WTC11 (cell line): Measurements from ENCODE around the gene TRPC4AP. TPM values are rescaled to one million over a fixed set of nuclear protein-coding genes. Genes with fewer than 3 reads are reported as not detected.

Experiments
- CREM ChIP-seq: sonication (generic); formaldehyde crosslinking; IDR thresholded peaks from 2 replicates; pipeline ENCODE4 v1.8.1; 2022; ENCODE audit warnings: mild to moderate bottlenecking, missing genetic modification reagents, moderate library complexity
- EMX1 ChIP-seq: fragments of 250-450 bp; sonication (Bioruptor Pico); IDR thresholded peaks from 2 replicates; pipeline ENCODE4 v1.8.0; 2021; ENCODE audit warnings: mild to moderate bottlenecking
- FOXK1 ChIP-seq: sonication (generic); formaldehyde crosslinking; IDR thresholded peaks from 2 replicates; pipeline ENCODE4 v1.8.0; 2022; ENCODE audit warnings: mild to moderate bottlenecking, moderate library complexity, missing genetic modification reagents
- FOXP1 ChIP-seq: sonication (generic); formaldehyde crosslinking; IDR thresholded peaks from 2 replicates; pipeline ENCODE4 v1.8.0; 2022; ENCODE audit warnings: missing genetic modification reagents, mild to moderate bottlenecking, moderate library complexity, borderline replicate concordance
- GTF2I ChIP-seq: fragments of 250-450 bp; sonication (Bioruptor Pico); conservative IDR thresholded peaks from 2 replicates; pipeline ENCODE4 v1.4.0; 2021; ENCODE audit warnings: mild to moderate bottlenecking
- KAT7 ChIP-seq: sonication (generic); formaldehyde crosslinking; IDR thresholded peaks from 2 replicates; pipeline ENCODE4 v1.8.1; 2023; ENCODE audit warnings: missing genetic modification reagents, mild to moderate bottlenecking, borderline replicate concordance
- MYBL2 ChIP-seq: sonication (generic); formaldehyde crosslinking; IDR thresholded peaks from 2 replicates; pipeline ENCODE4 v1.8.1; 2023; ENCODE audit warnings: mild to moderate bottlenecking, moderate library complexity, missing genetic modification reagents
- NFATC4 ChIP-seq: fragments of 250-450 bp; sonication (Bioruptor Pico); IDR thresholded peaks from 2 replicates; pipeline ENCODE4 v1.9.0; 2021; ENCODE audit warnings: mild to moderate bottlenecking
- OVOL2 ChIP-seq: fragments of 250-450 bp; sonication (Bioruptor Pico); IDR thresholded peaks from 2 replicates; pipeline ENCODE4 v1.9.0; 2021; ENCODE audit warnings: mild to moderate bottlenecking, borderline replicate concordance
- SMAD4 ChIP-seq: sonication (generic); formaldehyde crosslinking; IDR thresholded peaks from 2 replicates; pipeline ENCODE4 v1.8.0; 2022; ENCODE audit warnings: mild to moderate bottlenecking, missing genetic modification reagents
- SP1 ChIP-seq: sonication (generic); formaldehyde crosslinking; conservative IDR thresholded peaks from 2 replicates; pipeline ENCODE4 v1.8.1; 2022; ENCODE audit warnings: missing genetic modification reagents
- TEAD4 ChIP-seq: sonication (generic); formaldehyde crosslinking; IDR thresholded peaks from 2 replicates; pipeline ENCODE4 v1.8.0; 2022; ENCODE audit warnings: mild to moderate bottlenecking, missing genetic modification reagents
- ZNF219 ChIP-seq: sonication (generic); formaldehyde crosslinking; IDR thresholded peaks from 2 replicates; pipeline ENCODE4 v1.8.0; 2023; ENCODE audit warnings: missing genetic modification reagents, mild to moderate bottlenecking, borderline replicate concordance
- ZNF263 ChIP-seq: sonication (generic); formaldehyde crosslinking; IDR thresholded peaks from 2 replicates; pipeline ENCODE4 v1.8.1; 2022; ENCODE audit warnings: low read depth, mild to moderate bottlenecking, moderate library complexity, missing genetic modification reagents
- ZNF423 ChIP-seq: fragments of 250-450 bp; sonication (Bioruptor Pico); IDR thresholded peaks from 2 replicates; pipeline ENCODE4 v2.1.2; 2022; ENCODE audit warnings: mild to moderate bottlenecking, moderate library complexity
- total RNA-seq: library from RNA; stranded (reverse); gene quantifications from 3 replicates; pipeline ENCODE4 v1.2.3, GENCODE V29; 2021
- TF ChIP-seq, protein P1 (sequence below): sonication (generic); formaldehyde crosslinking; IDR thresholded peaks from 2 replicates; pipeline ENCODE4 v1.8.1; 2023; ENCODE audit warnings: mild to moderate bottlenecking, moderate library complexity, missing genetic modification reagents
- TF ChIP-seq, protein P2 (sequence below): sonication (generic); formaldehyde crosslinking; IDR thresholded peaks from 2 replicates; pipeline ENCODE4 v1.8.1; 2022; ENCODE audit warnings: low read depth, missing genetic modification reagents, borderline replicate concordance
- TF ChIP-seq, protein P3 (sequence below): sonication (generic); formaldehyde crosslinking; conservative IDR thresholded peaks from 2 replicates; pipeline ENCODE4 v1.8.1; 2023; ENCODE audit warnings: mild to moderate bottlenecking, low read depth, missing genetic modification reagents, moderate library complexity
- TF ChIP-seq, protein P4 (sequence below): sonication (generic); formaldehyde crosslinking; IDR thresholded peaks from 2 replicates; pipeline ENCODE4 v1.8.0; 2023; ENCODE audit warnings: missing genetic modification reagents, mild to moderate bottlenecking, borderline replicate concordance
- TF ChIP-seq, protein P5 (sequence below): sonication (generic); formaldehyde crosslinking; IDR thresholded peaks from 2 replicates; pipeline ENCODE4 v1.8.0; 2022; ENCODE audit warnings: mild to moderate bottlenecking, missing genetic modification reagents
- TF ChIP-seq, protein P6 (sequence below): sonication (generic); formaldehyde crosslinking; IDR thresholded peaks from 2 replicates; pipeline ENCODE4 v1.8.1; 2022; ENCODE audit warnings: low read depth, mild to moderate bottlenecking, moderate library complexity, missing genetic modification reagents, borderline replicate concordance
- TF ChIP-seq, protein P7 (sequence below): sonication (generic); formaldehyde crosslinking; IDR thresholded peaks from 2 replicates; pipeline ENCODE4 v1.8.1; 2023; ENCODE audit warnings: mild to moderate bottlenecking, missing genetic modification reagents, moderate library complexity
- TF ChIP-seq, protein P8 (sequence below): fragments of 250-450 bp; sonication (Bioruptor Pico); conservative IDR thresholded peaks from 2 replicates; pipeline ENCODE4 v1.9.0; 2021; ENCODE audit warnings: mild to moderate bottlenecking

Gene TRPC4AP
- total RNA-seq, 1 experiment from 2014 or later: 73.8 TPM

DNA sequence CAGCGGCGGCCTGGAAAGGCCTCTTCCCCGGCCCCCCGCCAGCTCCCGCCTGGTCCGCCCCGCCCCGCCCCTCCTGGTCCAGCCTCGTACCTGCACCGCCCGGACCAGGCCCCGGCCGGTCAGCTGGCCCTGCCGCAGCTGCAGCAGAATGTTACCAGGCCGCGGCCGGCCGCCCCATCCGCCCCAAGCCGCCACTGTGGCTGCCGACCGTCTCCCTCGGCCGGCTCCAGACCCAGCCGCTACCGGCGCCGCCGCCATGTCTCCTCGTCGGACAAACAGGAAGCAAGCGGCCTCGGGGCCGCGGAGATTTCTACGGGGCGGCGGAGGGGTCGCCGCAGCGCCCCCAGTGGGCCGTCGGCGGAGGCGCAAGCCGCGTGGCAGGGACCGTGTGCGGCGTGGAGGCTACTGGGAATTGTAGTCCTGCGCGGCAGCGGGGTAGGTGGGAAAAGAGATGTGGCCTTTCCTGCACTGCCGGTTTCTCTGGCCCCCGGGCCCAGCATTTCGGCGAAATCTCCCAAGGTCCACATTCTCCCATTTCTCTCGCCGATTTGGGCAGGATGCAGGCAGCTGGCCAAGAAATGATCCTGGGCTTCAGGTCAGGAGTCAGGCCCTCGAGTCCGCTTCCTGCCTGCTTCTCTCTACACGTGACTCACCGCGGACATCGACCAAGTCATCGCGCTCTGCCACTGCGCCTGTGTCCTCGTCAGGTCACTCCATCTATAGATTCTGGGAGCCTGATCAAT is at the start of gene TRPC4AP (continued):
- TF ChIP-seq, protein P1, sequence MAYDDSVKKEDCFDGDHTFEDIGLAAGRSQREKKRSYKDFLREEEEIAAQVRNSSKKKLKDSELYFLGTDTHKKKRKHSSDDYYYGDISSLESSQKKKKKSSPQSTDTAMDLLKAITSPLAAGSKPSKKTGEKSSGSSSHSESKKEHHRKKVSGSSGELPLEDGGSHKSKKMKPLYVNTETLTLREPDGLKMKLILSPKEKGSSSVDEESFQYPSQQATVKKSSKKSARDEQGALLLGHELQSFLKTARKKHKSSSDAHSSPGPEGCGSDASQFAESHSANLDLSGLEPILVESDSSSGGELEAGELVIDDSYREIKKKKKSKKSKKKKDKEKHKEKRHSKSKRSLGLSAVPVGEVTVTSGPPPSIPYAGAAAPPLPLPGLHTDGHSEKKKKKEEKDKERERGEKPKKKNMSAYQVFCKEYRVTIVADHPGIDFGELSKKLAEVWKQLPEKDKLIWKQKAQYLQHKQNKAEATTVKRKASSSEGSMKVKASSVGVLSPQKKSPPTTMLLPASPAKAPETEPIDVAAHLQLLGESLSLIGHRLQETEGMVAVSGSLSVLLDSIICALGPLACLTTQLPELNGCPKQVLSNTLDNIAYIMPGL (CRISPR knock-in tag): peak; percentile 99
- TF ChIP-seq CREM (CRISPR knock-in tag): peak; percentile 71; the same call in 1 of the 2 replicates
- TF ChIP-seq, protein P2, sequence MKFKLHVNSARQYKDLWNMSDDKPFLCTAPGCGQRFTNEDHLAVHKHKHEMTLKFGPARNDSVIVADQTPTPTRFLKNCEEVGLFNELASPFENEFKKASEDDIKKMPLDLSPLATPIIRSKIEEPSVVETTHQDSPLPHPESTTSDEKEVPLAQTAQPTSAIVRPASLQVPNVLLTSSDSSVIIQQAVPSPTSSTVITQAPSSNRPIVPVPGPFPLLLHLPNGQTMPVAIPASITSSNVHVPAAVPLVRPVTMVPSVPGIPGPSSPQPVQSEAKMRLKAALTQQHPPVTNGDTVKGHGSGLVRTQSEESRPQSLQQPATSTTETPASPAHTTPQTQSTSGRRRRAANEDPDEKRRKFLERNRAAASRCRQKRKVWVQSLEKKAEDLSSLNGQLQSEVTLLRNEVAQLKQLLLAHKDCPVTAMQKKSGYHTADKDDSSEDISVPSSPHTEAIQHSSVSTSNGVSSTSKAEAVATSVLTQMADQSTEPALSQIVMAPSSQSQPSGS (CRISPR knock-in tag): no peak
- peak; percentile 70 for TF ChIP-seq FOXK1 (CRISPR knock-in tag)
- TF ChIP-seq MYBL2 (CRISPR knock-in tag): peak; percentile 70; the same call in 1 of the 2 replicates
- peak; percentile 84 for TF ChIP-seq SP1
- no peak for TF ChIP-seq ZNF263 (CRISPR knock-in tag)
- TF ChIP-seq, protein P3, sequence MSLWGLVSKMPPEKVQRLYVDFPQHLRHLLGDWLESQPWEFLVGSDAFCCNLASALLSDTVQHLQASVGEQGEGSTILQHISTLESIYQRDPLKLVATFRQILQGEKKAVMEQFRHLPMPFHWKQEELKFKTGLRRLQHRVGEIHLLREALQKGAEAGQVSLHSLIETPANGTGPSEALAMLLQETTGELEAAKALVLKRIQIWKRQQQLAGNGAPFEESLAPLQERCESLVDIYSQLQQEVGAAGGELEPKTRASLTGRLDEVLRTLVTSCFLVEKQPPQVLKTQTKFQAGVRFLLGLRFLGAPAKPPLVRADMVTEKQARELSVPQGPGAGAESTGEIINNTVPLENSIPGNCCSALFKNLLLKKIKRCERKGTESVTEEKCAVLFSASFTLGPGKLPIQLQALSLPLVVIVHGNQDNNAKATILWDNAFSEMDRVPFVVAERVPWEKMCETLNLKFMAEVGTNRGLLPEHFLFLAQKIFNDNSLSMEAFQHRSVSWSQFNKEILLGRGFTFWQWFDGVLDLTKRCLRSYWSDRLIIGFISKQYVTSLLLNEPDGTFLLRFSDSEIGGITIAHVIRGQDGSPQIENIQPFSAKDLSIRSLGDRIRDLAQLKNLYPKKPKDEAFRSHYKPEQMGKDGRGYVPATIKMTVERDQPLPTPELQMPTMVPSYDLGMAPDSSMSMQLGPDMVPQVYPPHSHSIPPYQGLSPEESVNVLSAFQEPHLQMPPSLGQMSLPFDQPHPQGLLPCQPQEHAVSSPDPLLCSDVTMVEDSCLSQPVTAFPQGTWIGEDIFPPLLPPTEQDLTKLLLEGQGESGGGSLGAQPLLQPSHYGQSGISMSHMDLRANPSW (CRISPR knock-in tag): no peak
- TF ChIP-seq KAT7 (CRISPR knock-in tag): no peak
- no peak for TF ChIP-seq TEAD4 (CRISPR knock-in tag)
- TF ChIP-seq SMAD4 (CRISPR knock-in tag): no peak
- TF ChIP-seq, protein P4, sequence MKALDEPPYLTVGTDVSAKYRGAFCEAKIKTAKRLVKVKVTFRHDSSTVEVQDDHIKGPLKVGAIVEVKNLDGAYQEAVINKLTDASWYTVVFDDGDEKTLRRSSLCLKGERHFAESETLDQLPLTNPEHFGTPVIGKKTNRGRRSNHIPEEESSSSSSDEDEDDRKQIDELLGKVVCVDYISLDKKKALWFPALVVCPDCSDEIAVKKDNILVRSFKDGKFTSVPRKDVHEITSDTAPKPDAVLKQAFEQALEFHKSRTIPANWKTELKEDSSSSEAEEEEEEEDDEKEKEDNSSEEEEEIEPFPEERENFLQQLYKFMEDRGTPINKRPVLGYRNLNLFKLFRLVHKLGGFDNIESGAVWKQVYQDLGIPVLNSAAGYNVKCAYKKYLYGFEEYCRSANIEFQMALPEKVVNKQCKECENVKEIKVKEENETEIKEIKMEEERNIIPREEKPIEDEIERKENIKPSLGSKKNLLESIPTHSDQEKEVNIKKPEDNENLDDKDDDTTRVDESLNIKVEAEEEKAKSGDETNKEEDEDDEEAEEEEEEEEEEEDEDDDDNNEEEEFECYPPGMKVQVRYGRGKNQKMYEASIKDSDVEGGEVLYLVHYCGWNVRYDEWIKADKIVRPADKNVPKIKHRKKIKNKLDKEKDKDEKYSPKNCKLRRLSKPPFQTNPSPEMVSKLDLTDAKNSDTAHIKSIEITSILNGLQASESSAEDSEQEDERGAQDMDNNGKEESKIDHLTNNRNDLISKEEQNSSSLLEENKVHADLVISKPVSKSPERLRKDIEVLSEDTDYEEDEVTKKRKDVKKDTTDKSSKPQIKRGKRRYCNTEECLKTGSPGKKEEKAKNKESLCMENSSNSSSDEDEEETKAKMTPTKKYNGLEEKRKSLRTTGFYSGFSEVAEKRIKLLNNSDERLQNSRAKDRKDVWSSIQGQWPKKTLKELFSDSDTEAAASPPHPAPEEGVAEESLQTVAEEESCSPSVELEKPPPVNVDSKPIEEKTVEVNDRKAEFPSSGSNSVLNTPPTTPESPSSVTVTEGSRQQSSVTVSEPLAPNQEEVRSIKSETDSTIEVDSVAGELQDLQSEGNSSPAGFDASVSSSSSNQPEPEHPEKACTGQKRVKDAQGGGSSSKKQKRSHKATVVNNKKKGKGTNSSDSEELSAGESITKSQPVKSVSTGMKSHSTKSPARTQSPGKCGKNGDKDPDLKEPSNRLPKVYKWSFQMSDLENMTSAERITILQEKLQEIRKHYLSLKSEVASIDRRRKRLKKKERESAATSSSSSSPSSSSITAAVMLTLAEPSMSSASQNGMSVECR (CRISPR knock-in tag): peak; percentile 76; the same call in 1 of the 2 replicates
- TF ChIP-seq GTF2I (CRISPR knock-in tag): no peak
- no peak for TF ChIP-seq ZNF219 (CRISPR knock-in tag)
- TF ChIP-seq, protein P5, sequence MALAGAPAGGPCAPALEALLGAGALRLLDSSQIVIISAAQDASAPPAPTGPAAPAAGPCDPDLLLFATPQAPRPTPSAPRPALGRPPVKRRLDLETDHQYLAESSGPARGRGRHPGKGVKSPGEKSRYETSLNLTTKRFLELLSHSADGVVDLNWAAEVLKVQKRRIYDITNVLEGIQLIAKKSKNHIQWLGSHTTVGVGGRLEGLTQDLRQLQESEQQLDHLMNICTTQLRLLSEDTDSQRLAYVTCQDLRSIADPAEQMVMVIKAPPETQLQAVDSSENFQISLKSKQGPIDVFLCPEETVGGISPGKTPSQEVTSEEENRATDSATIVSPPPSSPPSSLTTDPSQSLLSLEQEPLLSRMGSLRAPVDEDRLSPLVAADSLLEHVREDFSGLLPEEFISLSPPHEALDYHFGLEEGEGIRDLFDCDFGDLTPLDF: no peak
- TF ChIP-seq, protein P6, sequence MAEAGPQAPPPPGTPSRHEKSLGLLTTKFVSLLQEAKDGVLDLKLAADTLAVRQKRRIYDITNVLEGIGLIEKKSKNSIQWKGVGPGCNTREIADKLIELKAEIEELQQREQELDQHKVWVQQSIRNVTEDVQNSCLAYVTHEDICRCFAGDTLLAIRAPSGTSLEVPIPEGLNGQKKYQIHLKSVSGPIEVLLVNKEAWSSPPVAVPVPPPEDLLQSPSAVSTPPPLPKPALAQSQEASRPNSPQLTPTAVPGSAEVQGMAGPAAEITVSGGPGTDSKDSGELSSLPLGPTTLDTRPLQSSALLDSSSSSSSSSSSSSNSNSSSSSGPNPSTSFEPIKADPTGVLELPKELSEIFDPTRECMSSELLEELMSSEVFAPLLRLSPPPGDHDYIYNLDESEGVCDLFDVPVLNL (CRISPR knock-in tag): 0 out of 2 replicates have a peak, but pooled peaks have one; percentile 59
- no peak for TF ChIP-seq EMX1
- no peak for TF ChIP-seq ZNF423 (CRISPR knock-in tag)
- TF ChIP-seq, protein P7, sequence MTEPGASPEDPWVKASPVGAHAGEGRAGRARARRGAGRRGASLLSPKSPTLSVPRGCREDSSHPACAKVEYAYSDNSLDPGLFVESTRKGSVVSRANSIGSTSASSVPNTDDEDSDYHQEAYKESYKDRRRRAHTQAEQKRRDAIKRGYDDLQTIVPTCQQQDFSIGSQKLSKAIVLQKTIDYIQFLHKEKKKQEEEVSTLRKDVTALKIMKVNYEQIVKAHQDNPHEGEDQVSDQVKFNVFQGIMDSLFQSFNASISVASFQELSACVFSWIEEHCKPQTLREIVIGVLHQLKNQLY (CRISPR knock-in tag): no peak
- no peak for TF ChIP-seq NFATC4 (CRISPR knock-in tag)
- TF ChIP-seq FOXP1 (CRISPR knock-in tag): peak; percentile 63; the same call in 1 of the 2 replicates
- TF ChIP-seq, protein P8, sequence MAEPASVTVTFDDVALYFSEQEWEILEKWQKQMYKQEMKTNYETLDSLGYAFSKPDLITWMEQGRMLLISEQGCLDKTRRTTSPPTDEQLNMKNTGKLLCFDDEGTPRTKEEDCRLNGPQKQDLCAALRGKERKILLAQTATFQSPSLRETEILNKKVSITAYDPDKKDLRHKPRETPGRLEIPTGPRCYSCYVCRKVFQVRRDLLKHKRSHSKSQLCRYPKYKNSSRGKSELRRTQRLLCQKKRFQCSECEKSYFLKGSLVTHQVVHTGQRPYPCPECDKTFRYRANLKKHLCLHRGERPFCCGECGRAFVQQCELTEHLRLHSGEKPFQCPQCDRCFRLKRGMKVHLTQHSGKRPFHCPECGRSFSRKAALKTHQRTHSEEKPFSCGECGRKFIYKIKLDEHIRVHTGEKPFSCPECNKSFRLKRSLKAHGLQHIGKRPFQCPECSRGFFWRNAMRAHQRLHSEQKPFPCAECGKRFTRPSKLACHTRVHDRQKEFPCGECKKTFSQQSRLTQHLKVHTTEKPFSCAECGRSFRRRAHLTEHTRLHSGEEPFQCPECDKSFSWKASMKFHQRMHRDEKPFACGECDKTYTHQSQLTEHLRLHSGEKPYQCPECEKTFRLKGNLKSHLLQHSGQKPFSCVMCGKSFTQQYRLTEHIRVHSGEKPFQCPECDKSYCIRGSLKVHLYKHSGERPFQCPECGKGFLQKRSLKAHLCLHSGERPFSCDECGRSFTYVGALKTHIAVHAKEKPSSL (CRISPR knock-in tag): no peak
- no peak for TF ChIP-seq OVOL2 (CRISPR knock-in tag)
